Keratinocyte (primary cell): Measurements from ENCODE around the gene THTPA. TPM values are rescaled to one million over a fixed set of nuclear protein-coding genes. Genes with fewer than 3 reads are reported as not detected.
A peak's percentile ranks its signal among the peaks of the same experiment; 100 is the strongest.

Experiments
- DNase-seq: peaks from one replicate; pipeline ENCODE4 v3.0.0-alpha.2; 2011; ENCODE audit warnings: low read depth, missing footprints, low spot score
- FAIRE-seq: peaks from 2 replicates; lab custom pipeline; 2011; peaks lifted over from hg19 to GRCh38; lab: Jason Lieb, UNC
- H2AFZ ChIP-seq: 2 replicates; pipeline ENCODE4 v1.6.0; 2012; ENCODE audit warnings: low read length, control low read depth, inconsistent platforms; ENCODE audit not compliant: control insufficient read depth
- H3K27ac ChIP-seq: 2 replicates; pipeline ENCODE4 v1.5.1; 2011; ENCODE audit warnings: low read length; ENCODE audit not compliant: control insufficient read depth, insufficient read depth
- H3K27me3 ChIP-seq: 3 replicates; pipeline ENCODE4 v1.6.0; 2011; ENCODE audit warnings: low read length; ENCODE audit not compliant: control insufficient read depth, insufficient read depth; ENCODE audit errors: extremely low read depth
- H3K36me3 ChIP-seq, 2 experiments: 2 replicates in 1 of 2; 3 replicates in 1 of 2; pipeline ENCODE4 v1.5.1; 2011; ENCODE audit warnings: low read length in 2 of 2, mild to moderate bottlenecking in 1 of 2; ENCODE audit not compliant: control insufficient read depth in 2 of 2, insufficient read depth in 2 of 2; ENCODE audit errors: extremely low read depth in 1 of 2
- H3K4me1 ChIP-seq: 3 replicates; pipeline ENCODE4 v1.5.1; 2011; ENCODE audit warnings: low read length; ENCODE audit not compliant: control insufficient read depth, insufficient read depth; ENCODE audit errors: extremely low read depth
- H3K4me2 ChIP-seq: 3 replicates; pipeline ENCODE4 v1.6.0; 2011; ENCODE audit warnings: low read depth, low read length; ENCODE audit not compliant: control insufficient read depth, insufficient read depth; ENCODE audit errors: extremely low read depth
- H3K4me3 ChIP-seq, 3 experiments: fragments of 200-600 bp in 1 of 3; sonication (generic) in 1 of 3; 2 replicates in 2 of 3; 3 replicates in 1 of 3; pipeline ENCODE4 v1.5.1; 2011 to 2016; ENCODE audit warnings: low read length in 3 of 3, mild to moderate bottlenecking in 3 of 3, control low read depth in 2 of 3, inconsistent platforms in 1 of 3, low read depth in 1 of 3, mixed read lengths in 1 of 3, mixed run types in 1 of 3, moderate library complexity in 1 of 3; ENCODE audit not compliant: control insufficient read depth in 2 of 3, insufficient read depth in 2 of 3; ENCODE audit errors: extremely low read depth in 1 of 3
- H3K79me2 ChIP-seq: 2 replicates; pipeline ENCODE4 v1.6.0; 2012; ENCODE audit warnings: low read length; ENCODE audit not compliant: control insufficient read depth, insufficient read depth
- H3K9ac ChIP-seq: 3 replicates; pipeline ENCODE4 v1.6.0; 2011; ENCODE audit warnings: low read length; ENCODE audit not compliant: control insufficient read depth, insufficient read depth; ENCODE audit errors: extremely low read depth
- H3K9me1 ChIP-seq: 3 replicates; pipeline ENCODE4 v1.6.0; 2011; ENCODE audit warnings: low read length; ENCODE audit not compliant: control insufficient read depth, insufficient read depth; ENCODE audit errors: extremely low read depth
- H3K9me3 ChIP-seq: 2 replicates; pipeline ENCODE4 v1.5.1; 2012; ENCODE audit warnings: low read depth, low read length; ENCODE audit not compliant: control insufficient read depth
- H4K20me1 ChIP-seq: 3 replicates; pipeline ENCODE4 v1.6.0; 2011; ENCODE audit warnings: low read length; ENCODE audit not compliant: control insufficient read depth, insufficient read depth; ENCODE audit errors: extremely low read depth
- EZH2 ChIP-seq: IDR thresholded peaks from one replicate; pipeline ENCODE4 v1.6.1; 2012; ENCODE audit warnings: inconsistent platforms, mild to moderate bottlenecking, low read length, moderate library complexity
- dilution Hi-C: fragments of 300-500 bp; cut with MboI; formaldehyde crosslinking; loops from one replicate; pipeline ENCODE4 v1.7.0; 2020; ENCODE audit warnings: low sequenced_read_pairs; ENCODE audit not compliant: extremely low pct_ligation_motif_present
- polyA plus RNA-seq, 5 experiments: library from polyadenylated mRNA; depleted of rRNA in 3 of 5; stranded (reverse) in 3 of 5; stranded (forward) in 1 of 5; unstranded in 1 of 5; fragments of >200 nt; gene quantifications; 1 replicate in 1 of 5; 2 replicates in 3 of 5; 3 replicates in 1 of 5; pipeline versions ENCODE4 v1.2.1 to v1.2.3, GENCODE V29; 2011 to 2012; ENCODE audit warnings: missing spikeins in 2 of 5, low read depth in 1 of 5, low replicate concordance in 1 of 5
- TF ChIP-seq, protein P1 (sequence below), 3 experiments: IDR thresholded peaks in 1 of 3; conservative IDR thresholded peaks in 1 of 3; optimal IDR thresholded peaks in 1 of 3; 2 replicates in 2 of 3; 3 replicates in 1 of 3; pipeline versions ENCODE3 to v1.5.1; 2011; ENCODE audit warnings: low read length in 3 of 3, mild to moderate bottlenecking in 3 of 3, moderate library complexity in 2 of 3, control low read depth in 1 of 3, inconsistent platforms in 1 of 3; ENCODE audit not compliant: insufficient read depth in 2 of 3; ENCODE audit errors: extremely low read depth in 1 of 3

THTPA gene
- polyA plus RNA-seq, 1 donor (not counting 4 experiments of a cell fraction or from before 2014, with no cell fraction given) = 3.2 TPM

- H3K9ac ChIP-seq = no peak overlapping the region
- peaks cover 9% of the 10 kb centered on the region for H4K20me1 ChIP-seq
- no peak overlapping the region for H3K4me2 ChIP-seq
- H3K4me1 ChIP-seq = peaks cover 11% of the 10 kb centered on the region
- no peak overlapping the region for H3K4me3 ChIP-seq
- H3K36me3 ChIP-seq = peaks cover 29 to 36% of the 10 kb centered on the region in 2 experiments
- no peaks in the 10 kb centered on the region for H3K9me1 ChIP-seq
- H3K27me3 ChIP-seq = no peaks in the 10 kb centered on the region
- DNase-seq (no peak), FAIRE-seq (no peak)
- H2AFZ ChIP-seq = no peak overlapping the region
- TF ChIP-seq EZH2 = no peak
- TF ChIP-seq, protein P1, sequence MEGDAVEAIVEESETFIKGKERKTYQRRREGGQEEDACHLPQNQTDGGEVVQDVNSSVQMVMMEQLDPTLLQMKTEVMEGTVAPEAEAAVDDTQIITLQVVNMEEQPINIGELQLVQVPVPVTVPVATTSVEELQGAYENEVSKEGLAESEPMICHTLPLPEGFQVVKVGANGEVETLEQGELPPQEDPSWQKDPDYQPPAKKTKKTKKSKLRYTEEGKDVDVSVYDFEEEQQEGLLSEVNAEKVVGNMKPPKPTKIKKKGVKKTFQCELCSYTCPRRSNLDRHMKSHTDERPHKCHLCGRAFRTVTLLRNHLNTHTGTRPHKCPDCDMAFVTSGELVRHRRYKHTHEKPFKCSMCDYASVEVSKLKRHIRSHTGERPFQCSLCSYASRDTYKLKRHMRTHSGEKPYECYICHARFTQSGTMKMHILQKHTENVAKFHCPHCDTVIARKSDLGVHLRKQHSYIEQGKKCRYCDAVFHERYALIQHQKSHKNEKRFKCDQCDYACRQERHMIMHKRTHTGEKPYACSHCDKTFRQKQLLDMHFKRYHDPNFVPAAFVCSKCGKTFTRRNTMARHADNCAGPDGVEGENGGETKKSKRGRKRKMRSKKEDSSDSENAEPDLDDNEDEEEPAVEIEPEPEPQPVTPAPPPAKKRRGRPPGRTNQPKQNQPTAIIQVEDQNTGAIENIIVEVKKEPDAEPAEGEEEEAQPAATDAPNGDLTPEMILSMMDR (optimal IDR thresholded peaks at IDR 0.05 in 1 of 3, IDR thresholded peaks at IDR 0.05 in 1 of 3, conservative IDR thresholded peaks at IDR 0.05 in 1 of 3; ENCODE audit: extremely low read depth in 1 of 3, insufficient read depth in 2 of 3, low read length in 3 of 3) = no peak
- dilution Hi-C loops = no loop called here
- H3K27ac ChIP-seq = no peak overlapping the region
- H3K9me3 ChIP-seq = no peaks in the 10 kb centered on the region
- H3K79me2 ChIP-seq = peaks cover 10% of the 10 kb centered on the region
Measured at GRCh38 chr14:23558346-23559009, 2.4 kb downstream of the THTPA start.

GRCh38 chr14:23559010-23559925 lies 3.2 kb downstream of the THTPA start:
- Histone ChIP-seq H3K4me3 (no peak overlapping the region), H3K36me3 (peaks cover 36 to 44% of the 10 kb centered on the region in 2 experiments), H3K4me1 (peaks cover 11% of the 10 kb centered on the region), H4K20me1 (peaks cover 9% of the 10 kb centered on the region), H3K9me1 (no peaks in the 10 kb centered on the region), H3K9ac (no peak overlapping the region), H3K4me2 (no peak overlapping the region), H3K27me3 (no peaks in the 10 kb centered on the region), H2AFZ (no peak overlapping the region), H3K27ac (no peak overlapping the region), H3K79me2 (peaks cover 12% of the 10 kb centered on the region), H3K9me3 (no peaks in the 10 kb centered on the region)
- DNase-seq = no peak
- dilution Hi-C loops = no loop called here
- no peak for FAIRE-seq
- TF ChIP-seq, protein P1 (optimal IDR thresholded peaks at IDR 0.05 in 1 of 3, IDR thresholded peaks at IDR 0.05 in 1 of 3, conservative IDR thresholded peaks at IDR 0.05 in 1 of 3; ENCODE audit: extremely low read depth in 1 of 3, insufficient read depth in 2 of 3, low read length in 3 of 3) = peak; percentile 78 to 97 (median 94)
- TF ChIP-seq EZH2 = no peak
